H1 (cell line): ENCODE measurements around the gene LMTK3. TPM values are rescaled to one million over a fixed set of nuclear protein-coding genes. Genes with fewer than 3 reads are reported as not detected.

Experiments used
- polyA plus RNA-seq, 7 experiments: library from polyadenylated mRNA; depleted of rRNA in 3 of 7; stranded (reverse) in 5 of 7; unstranded in 2 of 7; fragments of >200 nt in 5 of 7; fragments of 200-250 nt in 2 of 7; gene quantifications; 1 replicate in 5 of 7; 2 replicates in 1 of 7; 4 replicates in 1 of 7; pipeline versions ENCODE4 v1.2.1 to v1.2.3, GENCODE V29; 2011 to 2013; ENCODE audit warnings: missing spikeins in 2 of 7, mixed read lengths in 2 of 7
- total RNA-seq: library from RNA; stranded (reverse); fragmentation: NEBNext Ultra II Directional; extraction: Animal tissue kit (Norgen Biotek cat#: 25700); gene quantifications from 2 replicates; pipeline ENCODE4 v1.2.1, GENCODE V29; 2021
- TF ChIP-seq, protein P1 (sequence below): fragments of 300-600 bp; sonication (generic); IDR thresholded peaks from 2 replicates; pipeline ENCODE4 v1.7.1; 2012; ENCODE audit warnings: low read length, moderate library complexity, mild to moderate bottlenecking, inconsistent platforms; ENCODE audit not compliant: insufficient replicate concordance

LMTK3 gene
- total and polyA plus RNA-seq, 2 of the 8 experiments (the other 6 are each of a cell fraction or from before 2014, with no cell fraction given), result 2.7 to 12.4 TPM

DNA sequence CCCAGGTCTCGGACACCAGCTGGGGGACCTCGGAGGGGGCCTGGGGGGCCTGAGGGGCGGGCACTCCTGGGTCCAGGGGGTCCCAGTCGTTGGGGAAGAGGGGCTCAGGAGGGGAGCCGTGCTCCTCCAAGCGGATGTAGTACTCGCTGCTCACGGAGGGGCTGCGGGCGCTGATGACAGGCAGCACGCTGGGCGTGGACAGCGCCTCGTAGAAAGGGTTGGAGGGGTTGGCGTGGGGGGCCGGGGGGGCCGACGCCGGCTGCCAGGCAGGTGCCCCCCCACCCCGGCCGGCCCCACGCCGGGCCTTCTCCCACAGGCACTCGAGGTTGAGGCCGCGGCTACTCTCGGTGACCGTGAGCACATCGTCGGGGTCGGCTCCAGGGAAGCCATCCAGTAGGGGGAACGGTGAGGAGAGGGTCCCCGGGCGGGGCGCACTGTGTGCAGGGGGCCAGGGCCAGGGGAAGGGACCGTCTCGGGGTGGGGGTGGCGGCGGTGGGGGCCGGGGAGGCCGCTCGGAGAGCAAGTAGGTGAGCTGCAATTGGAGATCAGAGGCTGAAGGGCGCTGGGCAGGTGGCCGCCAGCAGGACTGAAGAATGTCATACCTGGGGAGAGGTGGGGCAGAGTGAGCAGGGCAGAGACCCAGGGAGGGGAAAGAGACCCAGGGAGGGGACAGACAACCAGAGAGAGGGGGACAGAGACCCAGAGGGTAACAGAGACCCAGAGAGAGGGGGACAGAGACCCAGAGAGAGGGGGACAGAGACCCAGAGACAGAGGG, 12.1 kb downstream of the LMTK3 start (continued):
- TF ChIP-seq, protein P1, sequence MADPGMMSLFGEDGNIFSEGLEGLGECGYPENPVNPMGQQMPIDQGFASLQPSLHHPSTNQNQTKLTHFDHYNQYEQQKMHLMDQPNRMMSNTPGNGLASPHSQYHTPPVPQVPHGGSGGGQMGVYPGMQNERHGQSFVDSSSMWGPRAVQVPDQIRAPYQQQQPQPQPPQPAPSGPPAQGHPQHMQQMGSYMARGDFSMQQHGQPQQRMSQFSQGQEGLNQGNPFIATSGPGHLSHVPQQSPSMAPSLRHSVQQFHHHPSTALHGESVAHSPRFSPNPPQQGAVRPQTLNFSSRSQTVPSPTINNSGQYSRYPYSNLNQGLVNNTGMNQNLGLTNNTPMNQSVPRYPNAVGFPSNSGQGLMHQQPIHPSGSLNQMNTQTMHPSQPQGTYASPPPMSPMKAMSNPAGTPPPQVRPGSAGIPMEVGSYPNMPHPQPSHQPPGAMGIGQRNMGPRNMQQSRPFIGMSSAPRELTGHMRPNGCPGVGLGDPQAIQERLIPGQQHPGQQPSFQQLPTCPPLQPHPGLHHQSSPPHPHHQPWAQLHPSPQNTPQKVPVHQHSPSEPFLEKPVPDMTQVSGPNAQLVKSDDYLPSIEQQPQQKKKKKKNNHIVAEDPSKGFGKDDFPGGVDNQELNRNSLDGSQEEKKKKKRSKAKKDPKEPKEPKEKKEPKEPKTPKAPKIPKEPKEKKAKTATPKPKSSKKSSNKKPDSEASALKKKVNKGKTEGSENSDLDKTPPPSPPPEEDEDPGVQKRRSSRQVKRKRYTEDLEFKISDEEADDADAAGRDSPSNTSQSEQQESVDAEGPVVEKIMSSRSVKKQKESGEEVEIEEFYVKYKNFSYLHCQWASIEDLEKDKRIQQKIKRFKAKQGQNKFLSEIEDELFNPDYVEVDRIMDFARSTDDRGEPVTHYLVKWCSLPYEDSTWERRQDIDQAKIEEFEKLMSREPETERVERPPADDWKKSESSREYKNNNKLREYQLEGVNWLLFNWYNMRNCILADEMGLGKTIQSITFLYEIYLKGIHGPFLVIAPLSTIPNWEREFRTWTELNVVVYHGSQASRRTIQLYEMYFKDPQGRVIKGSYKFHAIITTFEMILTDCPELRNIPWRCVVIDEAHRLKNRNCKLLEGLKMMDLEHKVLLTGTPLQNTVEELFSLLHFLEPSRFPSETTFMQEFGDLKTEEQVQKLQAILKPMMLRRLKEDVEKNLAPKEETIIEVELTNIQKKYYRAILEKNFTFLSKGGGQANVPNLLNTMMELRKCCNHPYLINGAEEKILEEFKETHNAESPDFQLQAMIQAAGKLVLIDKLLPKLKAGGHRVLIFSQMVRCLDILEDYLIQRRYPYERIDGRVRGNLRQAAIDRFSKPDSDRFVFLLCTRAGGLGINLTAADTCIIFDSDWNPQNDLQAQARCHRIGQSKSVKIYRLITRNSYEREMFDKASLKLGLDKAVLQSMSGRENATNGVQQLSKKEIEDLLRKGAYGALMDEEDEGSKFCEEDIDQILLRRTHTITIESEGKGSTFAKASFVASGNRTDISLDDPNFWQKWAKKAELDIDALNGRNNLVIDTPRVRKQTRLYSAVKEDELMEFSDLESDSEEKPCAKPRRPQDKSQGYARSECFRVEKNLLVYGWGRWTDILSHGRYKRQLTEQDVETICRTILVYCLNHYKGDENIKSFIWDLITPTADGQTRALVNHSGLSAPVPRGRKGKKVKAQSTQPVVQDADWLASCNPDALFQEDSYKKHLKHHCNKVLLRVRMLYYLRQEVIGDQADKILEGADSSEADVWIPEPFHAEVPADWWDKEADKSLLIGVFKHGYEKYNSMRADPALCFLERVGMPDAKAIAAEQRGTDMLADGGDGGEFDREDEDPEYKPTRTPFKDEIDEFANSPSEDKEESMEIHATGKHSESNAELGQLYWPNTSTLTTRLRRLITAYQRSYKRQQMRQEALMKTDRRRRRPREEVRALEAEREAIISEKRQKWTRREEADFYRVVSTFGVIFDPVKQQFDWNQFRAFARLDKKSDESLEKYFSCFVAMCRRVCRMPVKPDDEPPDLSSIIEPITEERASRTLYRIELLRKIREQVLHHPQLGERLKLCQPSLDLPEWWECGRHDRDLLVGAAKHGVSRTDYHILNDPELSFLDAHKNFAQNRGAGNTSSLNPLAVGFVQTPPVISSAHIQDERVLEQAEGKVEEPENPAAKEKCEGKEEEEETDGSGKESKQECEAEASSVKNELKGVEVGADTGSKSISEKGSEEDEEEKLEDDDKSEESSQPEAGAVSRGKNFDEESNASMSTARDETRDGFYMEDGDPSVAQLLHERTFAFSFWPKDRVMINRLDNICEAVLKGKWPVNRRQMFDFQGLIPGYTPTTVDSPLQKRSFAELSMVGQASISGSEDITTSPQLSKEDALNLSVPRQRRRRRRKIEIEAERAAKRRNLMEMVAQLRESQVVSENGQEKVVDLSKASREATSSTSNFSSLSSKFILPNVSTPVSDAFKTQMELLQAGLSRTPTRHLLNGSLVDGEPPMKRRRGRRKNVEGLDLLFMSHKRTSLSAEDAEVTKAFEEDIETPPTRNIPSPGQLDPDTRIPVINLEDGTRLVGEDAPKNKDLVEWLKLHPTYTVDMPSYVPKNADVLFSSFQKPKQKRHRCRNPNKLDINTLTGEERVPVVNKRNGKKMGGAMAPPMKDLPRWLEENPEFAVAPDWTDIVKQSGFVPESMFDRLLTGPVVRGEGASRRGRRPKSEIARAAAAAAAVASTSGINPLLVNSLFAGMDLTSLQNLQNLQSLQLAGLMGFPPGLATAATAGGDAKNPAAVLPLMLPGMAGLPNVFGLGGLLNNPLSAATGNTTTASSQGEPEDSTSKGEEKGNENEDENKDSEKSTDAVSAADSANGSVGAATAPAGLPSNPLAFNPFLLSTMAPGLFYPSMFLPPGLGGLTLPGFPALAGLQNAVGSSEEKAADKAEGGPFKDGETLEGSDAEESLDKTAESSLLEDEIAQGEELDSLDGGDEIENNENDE, result no peak
